ENCODE results near the gene SPA17. TPM values are rescaled to one million over a fixed set of nuclear protein-coding genes. Genes with fewer than 3 reads are reported as not detected.
A peak's percentile ranks its signal among the peaks of the same experiment; 100 is the strongest.

Gene SPA17
- 1 to 10 TPM in 1 of 4 donors, under 1 TPM in 2, not detected in 1; 0.38 to 2.0 (median 0.44) TPM for total RNA-seq

DNA sequence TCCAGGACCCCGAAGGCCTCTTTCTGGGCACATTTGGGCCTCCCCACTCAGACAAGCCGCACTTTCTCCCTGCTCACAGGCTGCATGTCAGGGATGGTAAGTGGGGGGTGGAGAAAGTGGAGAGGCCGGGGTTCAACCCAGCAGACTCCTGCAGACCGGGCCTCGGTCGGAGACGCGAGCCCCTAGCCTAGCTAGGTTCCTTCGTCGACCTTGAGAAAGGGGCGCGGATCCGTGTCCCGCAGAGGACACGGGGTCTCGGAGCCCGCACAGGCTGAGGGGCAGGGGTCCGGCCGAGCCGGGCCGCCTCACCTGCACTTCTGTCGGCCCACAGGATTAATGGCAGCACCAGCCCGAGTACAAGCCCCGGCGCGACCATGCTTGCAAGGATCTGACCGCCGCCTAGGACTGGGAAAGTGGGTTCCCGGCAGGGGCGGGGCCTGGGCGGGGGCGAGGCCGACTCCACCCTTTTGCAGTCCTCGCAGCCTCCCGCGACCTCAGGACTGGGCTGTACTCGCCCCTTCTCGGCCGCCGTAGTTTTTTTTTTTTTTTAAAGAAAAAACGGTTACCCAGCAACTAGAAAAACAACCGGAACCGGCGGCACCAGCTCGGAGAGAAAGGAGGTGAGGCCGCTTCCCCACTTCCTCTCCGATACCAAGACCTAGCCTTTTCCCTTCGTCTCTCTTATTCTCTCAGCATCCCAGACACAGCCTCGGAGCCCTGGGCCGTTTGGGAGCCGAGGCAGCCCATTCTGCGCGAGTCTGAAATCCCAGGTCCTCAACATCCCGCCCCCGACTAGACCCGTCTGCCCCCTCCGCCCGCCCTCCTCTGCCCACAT, at the start of gene SPA17, which contains the start of gene SIAE:
TSS of gene SPA17 (plus strand) at position 572 of the 835 bp plus-strand sequence. CDS start 1,361 bp downstream, outside the sequence.
TSS of gene SIAE (minus strand) at position 407 of the 835 bp plus-strand sequence. CDS start at position 376, 31 bp downstream.
- intact Hi-C loops (cut with DNase I; ENCODE audit: low total_unique reads), result loop anchor here (1.0 to 10.0 kb wide), 6 partner anchors 51 to 921 kb away; partner anchors contain the start of genes CCDC15, STT3A, TBRG1 and TMEM218
- Histone ChIP-seq H3K4me1 (peaks cover 15 to 17% of the 10 kb centered on the region in 2 donors), H3K4me3 (peak within 1 kb of the TSS; percentile 70 to 84 (median 76)), H3K9me3 (no peaks in the 10 kb centered on the region), H3K27ac (peak within 1 kb of the TSS; percentile 77 to 83 (median 82)), H3K27me3 (no peaks in the 10 kb centered on the region), H3K36me3 (no peaks in the 10 kb centered on the region)
- in situ Hi-C loops (cut with MboI; ENCODE audit: low sequenced_read_pairs in 4 of 4), result loop anchor here in 3 of 4 donors (5.0 to 10.0 kb wide), 3 partner anchors 89 to 164 kb away; partner anchors contain the start of gene ESAM (in 1 of the 3)
- ATAC-seq, result peak; percentile 87 to 92
- DNase-seq, result peak; percentile 85 to 90
- peak; percentile 25 to 36 for TF ChIP-seq POLR2A (IDR thresholded peaks at IDR 0.05)
- TF ChIP-seq, protein P1, sequence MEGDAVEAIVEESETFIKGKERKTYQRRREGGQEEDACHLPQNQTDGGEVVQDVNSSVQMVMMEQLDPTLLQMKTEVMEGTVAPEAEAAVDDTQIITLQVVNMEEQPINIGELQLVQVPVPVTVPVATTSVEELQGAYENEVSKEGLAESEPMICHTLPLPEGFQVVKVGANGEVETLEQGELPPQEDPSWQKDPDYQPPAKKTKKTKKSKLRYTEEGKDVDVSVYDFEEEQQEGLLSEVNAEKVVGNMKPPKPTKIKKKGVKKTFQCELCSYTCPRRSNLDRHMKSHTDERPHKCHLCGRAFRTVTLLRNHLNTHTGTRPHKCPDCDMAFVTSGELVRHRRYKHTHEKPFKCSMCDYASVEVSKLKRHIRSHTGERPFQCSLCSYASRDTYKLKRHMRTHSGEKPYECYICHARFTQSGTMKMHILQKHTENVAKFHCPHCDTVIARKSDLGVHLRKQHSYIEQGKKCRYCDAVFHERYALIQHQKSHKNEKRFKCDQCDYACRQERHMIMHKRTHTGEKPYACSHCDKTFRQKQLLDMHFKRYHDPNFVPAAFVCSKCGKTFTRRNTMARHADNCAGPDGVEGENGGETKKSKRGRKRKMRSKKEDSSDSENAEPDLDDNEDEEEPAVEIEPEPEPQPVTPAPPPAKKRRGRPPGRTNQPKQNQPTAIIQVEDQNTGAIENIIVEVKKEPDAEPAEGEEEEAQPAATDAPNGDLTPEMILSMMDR (IDR thresholded peaks at IDR 0.05 in 4 of 5, conservative IDR thresholded peaks at IDR 0.05 in 1 of 5), result peak in 2 of 5 experiments; percentile 6 to 10

DNA sequence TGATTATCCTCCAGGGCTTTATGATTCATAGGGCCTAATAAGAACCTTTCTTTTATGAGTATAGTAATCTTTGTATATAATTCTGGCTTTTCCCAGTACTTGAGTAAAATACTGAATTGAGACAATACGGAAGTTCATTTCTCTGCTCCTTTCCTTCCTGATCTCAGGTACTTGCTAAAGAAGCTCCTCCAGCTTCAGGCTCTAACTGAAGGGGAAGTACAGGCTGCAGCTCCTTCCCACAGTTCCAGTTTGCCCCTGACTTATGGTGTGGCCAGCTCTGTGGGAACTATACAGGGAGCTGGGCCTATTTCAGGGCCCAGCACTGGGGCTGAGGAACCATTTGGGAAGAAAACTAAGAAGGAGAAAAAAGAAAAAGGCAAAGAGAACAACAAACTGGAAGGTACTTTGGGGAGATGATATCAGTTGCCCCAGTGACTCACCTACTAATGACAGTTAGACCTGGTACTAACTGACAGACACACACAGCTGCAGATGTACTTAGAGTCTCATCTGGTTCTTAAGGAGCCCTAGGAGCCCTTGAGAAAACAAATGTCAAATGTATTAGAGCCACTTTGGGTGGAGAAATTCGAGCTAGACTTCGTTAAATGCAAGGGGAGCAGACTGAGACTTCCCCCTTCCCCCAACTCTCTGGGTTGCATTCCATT, 48.1 kb upstream of the SPA17 start:
- no peak for ATAC-seq
- Histone ChIP-seq H3K4me1 (peaks cover 29 to 32% of the 10 kb centered on the region in 2 donors), H3K27ac (peak overlapping the region in 1 of 4 donors; percentile 20), H3K4me3 (no peak overlapping the region), H3K9me3 (no peaks in the 10 kb centered on the region), H3K36me3 (peaks cover 0 to 46% of the 10 kb centered on the region in 2 donors), H3K27me3 (no peaks in the 10 kb centered on the region)
- DNase-seq, result no peak
- TF ChIP-seq, protein P1 (IDR thresholded peaks at IDR 0.05 in 4 of 5, conservative IDR thresholded peaks at IDR 0.05 in 1 of 5), result no peak
- in situ Hi-C loops (cut with MboI; ENCODE audit: low sequenced_read_pairs in 4 of 4), result no loop called here
- intact Hi-C loops (cut with DNase I; ENCODE audit: low total_unique reads), result no loop called here

DNA sequence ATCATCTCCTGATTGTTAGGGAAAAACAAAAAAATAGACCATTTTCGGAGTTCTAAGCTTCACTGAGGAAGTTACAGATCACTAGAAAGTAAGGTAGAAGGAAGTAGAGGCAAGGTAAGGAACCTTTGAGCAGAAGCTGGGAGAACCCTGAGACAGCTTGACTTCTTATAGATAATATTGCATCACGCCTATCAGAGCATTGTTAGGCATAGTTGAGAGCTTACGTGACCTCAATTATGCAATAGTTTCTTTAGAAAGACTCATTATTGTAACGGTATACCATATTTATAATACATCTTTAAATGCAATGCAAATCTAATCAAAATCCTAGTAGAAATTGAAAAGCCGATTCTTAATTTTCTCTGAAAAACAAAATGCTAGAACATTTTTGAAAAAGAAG, 46.2 kb upstream of the SPA17 start:
- H3K27ac ChIP-seq, result no peak overlapping the region
- H3K4me3 ChIP-seq, result no peak overlapping the region
- DNase-seq (no peak), ATAC-seq (no peak)
- peaks cover 19 to 23% of the 10 kb centered on the region in 2 donors for H3K4me1 ChIP-seq
- H3K27me3 ChIP-seq, result no peaks in the 10 kb centered on the region
- H3K9me3 ChIP-seq, result no peaks in the 10 kb centered on the region
- intact Hi-C loops (cut with DNase I; ENCODE audit: low total_unique reads), result no loop called here
- in situ Hi-C loops (cut with MboI; ENCODE audit: low sequenced_read_pairs in 4 of 4), result no loop called here
- no peak for TF ChIP-seq POLR2A (IDR thresholded peaks at IDR 0.05)
- TF ChIP-seq, protein P1 (IDR thresholded peaks at IDR 0.05 in 4 of 5, conservative IDR thresholded peaks at IDR 0.05 in 1 of 5), result no peak
- peaks cover 0 to 65% of the 10 kb centered on the region in 2 donors for H3K36me3 ChIP-seq

DNA sequence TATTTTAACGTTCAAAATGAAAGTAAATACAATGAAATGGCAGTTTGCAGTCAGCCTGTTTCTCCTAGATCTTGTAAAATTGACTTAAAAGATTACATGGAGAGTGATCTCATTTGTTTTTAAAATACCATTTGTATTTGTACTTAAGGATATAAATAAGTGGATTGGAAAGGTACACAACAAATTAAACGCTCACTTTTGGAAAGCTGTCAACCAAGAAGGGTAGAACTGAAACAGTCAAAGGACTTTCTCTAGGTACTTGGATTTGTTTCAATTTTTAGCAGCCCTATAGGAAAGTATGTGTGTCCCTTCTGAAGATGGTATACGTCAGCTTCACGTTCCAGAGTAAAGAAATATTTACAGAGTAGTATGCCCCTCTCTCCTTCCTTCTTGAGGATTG, 43.7 kb upstream of the SPA17 start:
- ATAC-seq (no peak), DNase-seq (no peak)
- no peak overlapping the region for H3K4me3 ChIP-seq
- TF ChIP-seq POLR2A (IDR thresholded peaks at IDR 0.05), result no peak
- TF ChIP-seq, protein P1 (IDR thresholded peaks at IDR 0.05 in 4 of 5, conservative IDR thresholded peaks at IDR 0.05 in 1 of 5), result no peak
- H3K27ac ChIP-seq, result no peak overlapping the region
- H3K9me3 ChIP-seq, result no peaks in the 10 kb centered on the region
- H3K27me3 ChIP-seq, result no peaks in the 10 kb centered on the region
- peaks cover 0 to 88% of the 10 kb centered on the region in 2 donors for H3K36me3 ChIP-seq
- in situ Hi-C loops (cut with MboI; ENCODE audit: low sequenced_read_pairs in 4 of 4), result no loop called here
- intact Hi-C loops (cut with DNase I; ENCODE audit: low total_unique reads), result no loop called here
- H3K4me1 ChIP-seq, result peaks cover 3 to 7% of the 10 kb centered on the region in 2 donors

Measured in gastrocnemius medialis (tissue), 4 donors.